D721Med (cell line): ENCODE results near the gene MTNR1A.

ENCODE experiments used
- DNase-seq: peaks from one replicate; pipeline ENCODE4 v3.0.0; 2011; ENCODE audit warnings: low spot score; ENCODE audit not compliant: insufficient read length
- FAIRE-seq: peaks from 2 replicates; lab custom pipeline; 2011; peaks lifted over from hg19 to GRCh38; lab: Jason Lieb, UNC
- TF ChIP-seq, protein P1 (sequence below): IDR thresholded peaks from 2 replicates; pipeline ENCODE4 v1.5.1; 2012; ENCODE audit warnings: mild to moderate bottlenecking, control low read depth; ENCODE audit not compliant: insufficient read depth; ENCODE audit errors: missing control alignments

Gene MTNR1A

DNA sequence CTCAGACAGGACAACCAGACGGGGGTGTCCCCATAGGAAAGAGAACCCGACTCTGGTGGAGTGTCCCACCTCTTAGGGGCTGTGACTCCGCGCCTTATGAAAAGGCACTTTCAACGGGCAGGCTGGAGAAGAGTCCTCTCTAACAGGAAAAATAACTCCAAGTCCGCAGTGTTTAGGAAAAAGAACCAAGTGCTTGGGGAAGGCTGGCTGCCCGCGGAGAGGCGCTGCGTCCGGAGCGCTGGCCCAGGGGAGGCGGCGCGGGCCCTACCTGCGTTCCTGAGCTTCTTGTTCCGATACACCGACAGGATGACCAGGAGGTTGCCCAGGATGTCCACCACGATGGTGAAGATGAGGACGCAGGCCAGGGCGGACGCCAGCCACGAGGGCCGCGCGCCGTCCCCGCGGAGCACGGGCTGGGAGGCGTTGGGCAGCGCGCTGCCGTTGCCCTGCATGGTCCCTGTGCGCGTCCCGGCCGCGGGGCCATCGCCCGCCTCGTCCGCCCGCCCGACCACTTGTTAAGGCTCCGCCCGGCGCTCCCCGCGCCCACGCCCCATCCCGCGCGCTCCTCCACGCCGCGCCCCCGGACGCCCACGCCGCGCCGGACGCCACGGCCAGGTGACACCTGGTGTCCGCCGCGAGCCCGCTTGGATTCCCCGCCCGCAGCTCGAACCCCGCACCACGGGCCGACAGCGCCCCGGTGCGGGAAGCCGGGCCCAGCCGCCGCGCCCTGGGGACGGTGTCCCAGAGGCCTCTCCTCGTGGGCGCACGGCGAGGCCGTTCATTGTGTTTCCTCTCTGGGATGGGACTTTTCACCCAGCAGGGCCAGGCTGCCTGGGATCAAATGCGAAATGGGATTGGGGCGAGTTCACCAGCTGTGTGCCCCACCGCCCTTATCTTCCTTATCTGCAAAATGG is at the start of gene MTNR1A:
Gene MTNR1A (minus strand): TSS at position 654 of the 914 bp plus-strand sequence. CDS start 202 bp downstream, at position 452.
- TF ChIP-seq, protein P1, sequence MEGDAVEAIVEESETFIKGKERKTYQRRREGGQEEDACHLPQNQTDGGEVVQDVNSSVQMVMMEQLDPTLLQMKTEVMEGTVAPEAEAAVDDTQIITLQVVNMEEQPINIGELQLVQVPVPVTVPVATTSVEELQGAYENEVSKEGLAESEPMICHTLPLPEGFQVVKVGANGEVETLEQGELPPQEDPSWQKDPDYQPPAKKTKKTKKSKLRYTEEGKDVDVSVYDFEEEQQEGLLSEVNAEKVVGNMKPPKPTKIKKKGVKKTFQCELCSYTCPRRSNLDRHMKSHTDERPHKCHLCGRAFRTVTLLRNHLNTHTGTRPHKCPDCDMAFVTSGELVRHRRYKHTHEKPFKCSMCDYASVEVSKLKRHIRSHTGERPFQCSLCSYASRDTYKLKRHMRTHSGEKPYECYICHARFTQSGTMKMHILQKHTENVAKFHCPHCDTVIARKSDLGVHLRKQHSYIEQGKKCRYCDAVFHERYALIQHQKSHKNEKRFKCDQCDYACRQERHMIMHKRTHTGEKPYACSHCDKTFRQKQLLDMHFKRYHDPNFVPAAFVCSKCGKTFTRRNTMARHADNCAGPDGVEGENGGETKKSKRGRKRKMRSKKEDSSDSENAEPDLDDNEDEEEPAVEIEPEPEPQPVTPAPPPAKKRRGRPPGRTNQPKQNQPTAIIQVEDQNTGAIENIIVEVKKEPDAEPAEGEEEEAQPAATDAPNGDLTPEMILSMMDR = no peak
- DNase-seq (no peak), FAIRE-seq (no peak)

DNA sequence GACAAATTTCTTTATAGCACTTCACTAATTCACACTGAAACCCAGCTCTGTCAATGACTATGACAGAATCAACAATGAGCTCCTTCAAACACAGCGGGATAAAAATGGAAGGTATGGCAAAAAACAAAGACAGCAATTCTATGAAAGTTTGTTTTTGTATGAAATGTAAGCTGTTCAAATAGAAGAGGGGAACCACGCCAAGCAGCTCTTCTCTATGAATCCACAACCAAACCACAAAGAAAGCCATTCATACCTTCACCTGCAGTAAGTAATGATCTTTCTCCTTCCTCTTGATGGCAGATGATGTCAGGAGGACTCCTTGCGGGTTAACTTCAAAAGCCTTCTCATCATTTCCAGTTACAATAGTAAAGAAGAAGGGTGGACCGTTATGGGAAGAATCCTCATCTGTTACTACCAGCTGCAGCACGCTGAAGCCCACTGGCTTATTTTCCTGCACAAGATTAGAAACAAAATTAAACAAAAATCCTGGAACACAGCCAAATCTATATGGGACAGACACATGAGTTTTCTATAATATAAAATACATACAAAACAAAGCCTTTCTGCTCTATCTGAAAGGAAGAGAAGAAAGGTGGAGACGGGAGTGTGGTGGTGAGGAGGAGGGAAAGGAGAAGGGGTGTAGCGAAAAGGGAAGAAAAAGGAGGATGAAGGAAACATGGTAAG is 48.9 kb upstream of the MTNR1A start:
- DNase-seq (no peak), FAIRE-seq (no peak)
- TF ChIP-seq, protein P1 = no peak

DNA sequence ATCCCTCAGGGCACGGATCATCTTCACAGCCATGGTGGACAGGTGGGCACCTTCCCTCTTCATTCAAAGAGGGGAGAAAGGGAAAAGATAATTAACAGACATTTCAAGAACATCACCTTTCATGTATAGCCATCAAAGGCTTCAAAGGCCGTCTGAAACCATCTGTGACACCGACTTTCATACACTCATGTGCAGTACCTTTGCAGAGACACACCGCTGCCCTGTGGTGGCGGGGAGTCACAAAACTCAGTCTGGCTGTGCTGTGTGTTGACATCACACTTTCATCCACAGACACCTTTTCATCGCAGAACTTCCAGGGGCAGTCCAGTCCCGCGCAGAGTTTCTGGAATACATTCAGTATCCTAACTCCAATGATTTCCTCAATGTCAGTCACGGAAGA is 47.6 kb upstream of the MTNR1A start:
- FAIRE-seq (no peak), DNase-seq (no peak)
- TF ChIP-seq, protein P1 = no peak

DNA sequence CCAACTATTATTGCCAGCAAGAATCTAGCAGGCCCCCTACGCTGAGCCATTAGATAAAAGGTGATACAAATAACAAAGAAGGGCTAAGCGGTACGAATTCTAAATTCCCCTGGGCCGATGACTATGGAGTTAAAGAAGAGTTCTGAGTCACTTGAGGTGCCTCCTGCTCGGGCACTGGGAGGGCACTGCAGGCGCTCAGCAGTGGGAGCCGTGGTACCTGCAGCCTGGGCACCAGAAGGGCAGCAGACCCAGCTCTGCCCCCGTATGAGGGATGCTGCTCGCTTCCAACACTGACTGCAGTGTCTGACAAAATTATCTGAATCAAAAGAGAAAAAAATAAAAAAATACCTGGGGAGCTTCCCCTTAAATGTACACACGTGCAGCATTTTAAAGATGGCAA is 44.1 kb upstream of the MTNR1A start:
- TF ChIP-seq, protein P1 = no peak
- no peak for DNase-seq
- FAIRE-seq = no peak

DNA sequence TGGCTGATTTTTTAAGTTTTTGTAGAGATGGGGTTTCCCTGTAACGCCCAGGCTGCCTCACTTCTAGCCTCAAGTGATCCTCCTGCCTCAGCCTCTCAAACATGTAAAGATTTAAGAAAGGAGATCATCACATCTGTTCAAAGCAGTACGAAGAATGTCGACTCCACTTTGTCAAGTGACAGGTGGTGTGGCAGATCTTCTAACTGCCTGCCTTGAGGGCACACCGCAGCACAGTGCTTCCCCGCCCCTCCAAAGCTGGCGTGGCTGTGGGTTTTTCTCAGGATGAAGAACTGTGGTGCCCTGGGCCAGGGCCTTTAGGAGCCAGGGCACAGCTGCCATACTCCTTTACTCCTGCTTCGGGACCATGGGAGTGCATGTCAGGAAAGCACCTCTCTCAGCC is 43.3 kb upstream of the MTNR1A start:
- FAIRE-seq (no peak), DNase-seq (no peak)
- TF ChIP-seq, protein P1 = no peak

DNA sequence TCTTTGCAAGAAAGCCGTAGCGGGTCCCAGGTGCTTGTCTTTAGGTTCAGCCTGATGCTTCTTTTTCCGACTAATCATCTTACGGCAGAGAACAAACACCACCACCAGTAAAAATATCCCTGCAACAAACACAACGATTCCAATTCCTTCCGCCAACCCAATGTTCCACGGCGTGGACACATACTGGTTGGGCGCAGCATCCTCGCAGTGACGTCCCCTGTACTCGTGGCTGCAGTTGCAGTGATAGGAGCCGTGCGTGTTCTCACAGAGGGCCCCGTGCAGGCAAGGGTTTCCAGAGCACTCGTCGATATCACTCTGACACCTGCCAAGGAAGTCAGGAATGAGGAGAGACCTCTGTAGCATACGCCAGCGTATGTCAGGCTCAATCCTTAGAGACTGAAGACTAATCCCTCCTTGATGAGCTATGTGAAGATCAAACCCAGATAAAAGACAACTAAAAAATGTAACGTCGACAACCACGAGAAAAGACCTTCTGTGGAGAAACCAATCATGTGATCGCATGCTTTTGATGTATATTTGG is 41.6 kb upstream of the MTNR1A start:
- TF ChIP-seq, protein P1 = no peak
- no peak for FAIRE-seq
- DNase-seq = no peak
